ENCODE measurements around the gene GMDS. TPM values are rescaled to one million over a fixed set of nuclear protein-coding genes. Genes with fewer than 3 reads are reported as not detected.

Gene GMDS
- total RNA-seq, 2 experiments from 2014 or later, result 29.2 to 34.3 TPM

GRCh38 chr6:1591926-1592325, 653.5 kb downstream of the GMDS start:
- DNase-seq (no peak), ATAC-seq (ENCODE audit: low read depth) (no peak)
- Mint-ChIP-seq H3K9me3 (no peaks in the 10 kb centered on the region), H3K4me1 (peaks cover 3% of the 10 kb centered on the region), H3K4me3 (no peak overlapping the region), H3K27ac (no peak overlapping the region), H3K36me3 (no peaks in the 10 kb centered on the region), H3K27me3 (peaks cover 24% of the 10 kb centered on the region)
- POLR2A ChIA-PET, result no interaction called here

- Mint-ChIP-seq H3K36me3 (no peaks in the 10 kb centered on the region), H3K27ac (no peak overlapping the region), H3K9me3 (no peaks in the 10 kb centered on the region), H3K27me3 (peaks cover 23% of the 10 kb centered on the region), H3K4me3 (no peak overlapping the region), H3K4me1 (peaks cover 2% of the 10 kb centered on the region)
- DNase-seq, result no peak
- ATAC-seq (ENCODE audit: low read depth), result no peak
- POLR2A ChIA-PET, result no interaction called here
Observed at GRCh38 chr6:1591243-1591642, 654.2 kb downstream of the GMDS start.

GRCh38 chr6:1590580-1590979, 654.8 kb downstream of the GMDS start:
- POLR2A ChIA-PET, result no interaction called here
- H3K4me1 Mint-ChIP-seq, result no peaks in the 10 kb centered on the region
- H3K4me3 Mint-ChIP-seq, result no peak overlapping the region
- no peaks in the 10 kb centered on the region for H3K36me3 Mint-ChIP-seq
- DNase-seq (no peak), ATAC-seq (ENCODE audit: low read depth) (no peak)
- H3K27me3 Mint-ChIP-seq, result peaks cover 25% of the 10 kb centered on the region
- H3K27ac Mint-ChIP-seq, result no peak overlapping the region
- no peaks in the 10 kb centered on the region for H3K9me3 Mint-ChIP-seq

- no peak for ATAC-seq (ENCODE audit: low read depth)
- POLR2A ChIA-PET, result no interaction called here
- no peak overlapping the region for H3K27ac Mint-ChIP-seq
Observed at GRCh38 chr6:1589208-1589607, 656.2 kb downstream of the GMDS start.

GRCh38 chr6:1587977-1588376, 657.4 kb downstream of the GMDS start:
- Mint-ChIP-seq H3K9me3 (no peaks in the 10 kb centered on the region), H3K4me3 (no peak overlapping the region), H3K27me3 (peaks cover 17% of the 10 kb centered on the region), H3K27ac (no peak overlapping the region), H3K36me3 (no peaks in the 10 kb centered on the region), H3K4me1 (no peaks in the 10 kb centered on the region)
- ATAC-seq (ENCODE audit: low read depth) (no peak), DNase-seq (no peak)
- POLR2A ChIA-PET, result no interaction called here

More at GRCh38 chr6:1589208-1589607, 656.2 kb downstream of the GMDS start:
- H3K4me1 Mint-ChIP-seq, result no peaks in the 10 kb centered on the region
- H3K36me3 Mint-ChIP-seq, result no peaks in the 10 kb centered on the region
- no peak for DNase-seq
- H3K27me3 Mint-ChIP-seq, result peaks cover 21% of the 10 kb centered on the region
- no peaks in the 10 kb centered on the region for H3K9me3 Mint-ChIP-seq
- no peak overlapping the region for H3K4me3 Mint-ChIP-seq

- no peak for ATAC-seq (ENCODE audit: low read depth)
- POLR2A ChIA-PET, result no interaction called here
Observed at GRCh38 chr6:1587546-1587945, 657.9 kb downstream of the GMDS start.

GRCh38 chr6:1586861-1587450, 658.4 kb downstream of the GMDS start:
- POLR2A ChIA-PET, result no interaction called here
- H3K27ac Mint-ChIP-seq, result no peak overlapping the region
- H3K4me3 Mint-ChIP-seq, result no peak overlapping the region
- ATAC-seq (ENCODE audit: low read depth) (no peak), DNase-seq (no peak)
- H3K4me1 Mint-ChIP-seq, result no peaks in the 10 kb centered on the region
- H3K36me3 Mint-ChIP-seq, result no peaks in the 10 kb centered on the region
- peaks cover 12% of the 10 kb centered on the region for H3K27me3 Mint-ChIP-seq
- H3K9me3 Mint-ChIP-seq, result no peaks in the 10 kb centered on the region

More at GRCh38 chr6:1587546-1587945, 657.9 kb downstream of the GMDS start:
- Mint-ChIP-seq H3K9me3 (no peaks in the 10 kb centered on the region), H3K4me1 (no peaks in the 10 kb centered on the region), H3K27ac (no peak overlapping the region), H3K27me3 (peaks cover 12% of the 10 kb centered on the region), H3K4me3 (no peak overlapping the region), H3K36me3 (no peaks in the 10 kb centered on the region)
- no peak for DNase-seq

- H3K27ac Mint-ChIP-seq, result no peak overlapping the region
- no peak overlapping the region for H3K4me3 Mint-ChIP-seq
- no peaks in the 10 kb centered on the region for H3K4me1 Mint-ChIP-seq
- H3K9me3 Mint-ChIP-seq, result no peaks in the 10 kb centered on the region
- POLR2A ChIA-PET, result no interaction called here
- H3K27me3 Mint-ChIP-seq, result peaks cover 12% of the 10 kb centered on the region
- ATAC-seq (ENCODE audit: low read depth), result no peak
- H3K36me3 Mint-ChIP-seq, result no peaks in the 10 kb centered on the region
- no peak for DNase-seq
Observed at GRCh38 chr6:1586256-1586655, 659.1 kb downstream of the GMDS start.

GRCh38 chr6:1585669-1586049, 659.7 kb downstream of the GMDS start:
- POLR2A ChIA-PET, result no interaction called here
- Mint-ChIP-seq H3K4me3 (no peak overlapping the region), H3K27ac (no peak overlapping the region), H3K27me3 (peaks cover 12% of the 10 kb centered on the region), H3K9me3 (no peaks in the 10 kb centered on the region), H3K4me1 (no peaks in the 10 kb centered on the region), H3K36me3 (no peaks in the 10 kb centered on the region)
- no peak for DNase-seq
- ATAC-seq (ENCODE audit: low read depth), result no peak

- ATAC-seq (ENCODE audit: low read depth) (no peak), DNase-seq (no peak)
- POLR2A ChIA-PET, result no interaction called here
- Mint-ChIP-seq H3K9me3 (no peaks in the 10 kb centered on the region), H3K4me1 (no peaks in the 10 kb centered on the region), H3K27me3 (peaks cover 12% of the 10 kb centered on the region), H3K36me3 (no peaks in the 10 kb centered on the region), H3K27ac (no peak overlapping the region), H3K4me3 (no peak overlapping the region)
Observed at GRCh38 chr6:1584996-1585668, 660.3 kb downstream of the GMDS start.

- POLR2A ChIA-PET, result no interaction called here
- Mint-ChIP-seq H3K27ac (no peak overlapping the region), H3K9me3 (no peaks in the 10 kb centered on the region), H3K4me1 (no peaks in the 10 kb centered on the region), H3K4me3 (no peak overlapping the region), H3K36me3 (no peaks in the 10 kb centered on the region), H3K27me3 (peaks cover 9% of the 10 kb centered on the region)
- no peak for DNase-seq
- no peak for ATAC-seq (ENCODE audit: low read depth)
Observed at GRCh38 chr6:1584146-1584545, 661.3 kb downstream of the GMDS start.

- ATAC-seq (ENCODE audit: low read depth), result no peak
- POLR2A ChIA-PET, result no interaction called here
- Mint-ChIP-seq H3K4me3 (no peak overlapping the region), H3K27me3 (peaks cover 9% of the 10 kb centered on the region), H3K36me3 (no peaks in the 10 kb centered on the region), H3K27ac (no peak overlapping the region), H3K9me3 (no peaks in the 10 kb centered on the region), H3K4me1 (no peaks in the 10 kb centered on the region)
- DNase-seq, result no peak
Observed at GRCh38 chr6:1581120-1581991, 664.0 kb downstream of the GMDS start.

GRCh38 chr6:1580585-1580984, 664.8 kb downstream of the GMDS start:
- POLR2A ChIA-PET, result no interaction called here
- no peak overlapping the region for H3K27ac Mint-ChIP-seq
- no peaks in the 10 kb centered on the region for H3K4me1 Mint-ChIP-seq
- DNase-seq (no peak), ATAC-seq (ENCODE audit: low read depth) (no peak)
- no peaks in the 10 kb centered on the region for H3K36me3 Mint-ChIP-seq
- no peak overlapping the region for H3K4me3 Mint-ChIP-seq
- H3K9me3 Mint-ChIP-seq, result no peaks in the 10 kb centered on the region
- H3K27me3 Mint-ChIP-seq, result peaks cover 5% of the 10 kb centered on the region

- Mint-ChIP-seq H3K9me3 (no peaks in the 10 kb centered on the region), H3K27ac (no peak overlapping the region), H3K36me3 (no peaks in the 10 kb centered on the region), H3K4me1 (no peaks in the 10 kb centered on the region), H3K27me3 (peaks cover 5% of the 10 kb centered on the region), H3K4me3 (no peak overlapping the region)
- no peak for ATAC-seq (ENCODE audit: low read depth)
- POLR2A ChIA-PET, result no interaction called here
- DNase-seq, result no peak
Observed at GRCh38 chr6:1580109-1580508, 665.3 kb downstream of the GMDS start.

Measured in activated naive CD8-positive, alpha-beta T cell treated with anti-CD3 and anti-CD28 coated beads, Interleukin-2, amount 10 ng/mL, durations not matched to agents 7 days and 5 days (primary cell).